HG03558 (cell line): Measurements from ENCODE around the gene ADCYAP1R1.

Experiments
- ATAC-seq: cut with Tn5 transposase; IDR thresholded peaks from one replicate; pipeline ENCODE4 v1.9.1; 2021; ENCODE audit warnings: moderate number of reproducible peaks; ENCODE audit not compliant: unreplicated experiment; ENCODE audit errors: extremely low read depth

ADCYAP1R1 gene

DNA sequence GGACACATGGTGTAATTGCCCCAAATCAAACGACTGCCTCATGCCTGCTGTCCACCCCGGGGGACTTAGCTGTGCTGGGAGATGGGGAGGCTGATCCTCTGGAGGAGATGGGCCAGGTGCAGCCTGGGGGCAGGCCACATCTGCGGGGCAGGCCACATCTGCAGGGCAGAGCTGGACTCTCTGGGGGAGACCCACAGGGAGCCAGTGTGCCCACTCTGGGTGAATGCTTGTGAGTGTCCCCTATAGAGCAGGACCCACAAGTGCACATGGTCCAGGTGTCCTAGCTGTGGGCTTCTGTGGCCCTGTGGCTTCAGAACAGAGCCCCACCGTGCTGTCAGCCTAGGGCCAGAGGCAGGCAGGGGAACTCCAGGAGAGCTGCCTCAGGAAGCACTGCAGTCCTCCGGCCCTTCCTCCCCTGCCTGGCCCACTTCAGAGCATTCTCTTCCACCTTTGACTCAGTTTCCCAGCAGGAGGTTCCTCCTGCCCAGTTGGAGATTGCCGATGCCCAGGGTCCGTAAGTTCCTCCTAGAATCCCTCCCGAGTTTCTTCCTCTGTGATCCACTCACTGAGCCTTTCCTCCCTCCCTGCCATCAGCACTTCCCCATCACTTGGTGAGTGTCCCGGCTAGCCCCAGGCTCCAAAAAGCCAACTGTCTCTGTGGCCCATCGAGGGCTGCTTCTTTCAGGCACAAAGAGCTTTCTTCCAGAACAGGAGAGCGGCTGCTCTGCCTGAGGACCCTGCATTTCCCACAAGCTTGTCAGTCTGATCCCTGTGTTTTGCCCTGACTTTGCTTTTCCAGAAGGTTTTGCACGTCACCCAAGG lies 50.3 kb downstream of the ADCYAP1R1 start:
- ATAC-seq: no peak

DNA sequence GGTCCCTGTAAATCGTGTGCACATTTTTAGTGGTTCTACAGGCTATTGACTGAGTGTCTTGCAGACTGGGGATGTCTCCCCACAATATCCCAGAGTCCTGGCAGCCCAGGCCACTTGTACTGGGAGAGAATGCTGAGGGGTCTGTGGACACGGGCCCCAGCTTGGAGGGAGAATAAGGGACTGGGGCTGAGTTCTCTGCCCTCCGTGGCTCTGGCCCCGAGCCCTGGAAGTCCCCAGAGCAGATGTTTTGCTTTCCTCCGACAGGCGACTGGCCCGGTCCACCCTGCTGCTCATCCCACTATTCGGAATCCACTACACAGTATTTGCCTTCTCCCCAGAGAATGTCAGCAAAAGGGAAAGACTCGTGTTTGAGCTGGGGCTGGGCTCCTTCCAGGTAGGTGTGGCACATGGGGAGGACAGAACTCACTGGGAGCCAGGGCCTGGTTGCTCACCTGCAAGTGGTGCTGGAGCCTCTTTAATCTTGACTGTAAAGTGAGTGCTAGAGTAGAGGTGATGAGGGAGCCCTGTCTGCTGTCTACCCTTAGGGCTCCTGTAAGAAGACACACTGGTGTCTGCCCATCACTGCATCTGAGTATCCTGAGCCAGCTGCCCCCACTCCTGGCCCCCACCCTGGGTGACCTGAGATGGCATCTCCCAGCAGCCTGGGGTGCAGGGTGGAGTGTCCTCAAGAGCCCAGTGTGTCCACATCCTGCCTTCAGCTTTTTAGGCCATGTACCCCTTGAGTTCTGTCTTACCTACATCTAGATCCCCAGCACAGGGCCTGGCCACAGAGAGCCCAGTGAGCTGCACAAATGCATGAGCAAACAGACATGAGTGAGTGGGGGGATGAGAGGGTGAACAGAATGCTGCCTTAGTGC lies 51.1 kb downstream of the ADCYAP1R1 start:
- ATAC-seq: no peak

DNA sequence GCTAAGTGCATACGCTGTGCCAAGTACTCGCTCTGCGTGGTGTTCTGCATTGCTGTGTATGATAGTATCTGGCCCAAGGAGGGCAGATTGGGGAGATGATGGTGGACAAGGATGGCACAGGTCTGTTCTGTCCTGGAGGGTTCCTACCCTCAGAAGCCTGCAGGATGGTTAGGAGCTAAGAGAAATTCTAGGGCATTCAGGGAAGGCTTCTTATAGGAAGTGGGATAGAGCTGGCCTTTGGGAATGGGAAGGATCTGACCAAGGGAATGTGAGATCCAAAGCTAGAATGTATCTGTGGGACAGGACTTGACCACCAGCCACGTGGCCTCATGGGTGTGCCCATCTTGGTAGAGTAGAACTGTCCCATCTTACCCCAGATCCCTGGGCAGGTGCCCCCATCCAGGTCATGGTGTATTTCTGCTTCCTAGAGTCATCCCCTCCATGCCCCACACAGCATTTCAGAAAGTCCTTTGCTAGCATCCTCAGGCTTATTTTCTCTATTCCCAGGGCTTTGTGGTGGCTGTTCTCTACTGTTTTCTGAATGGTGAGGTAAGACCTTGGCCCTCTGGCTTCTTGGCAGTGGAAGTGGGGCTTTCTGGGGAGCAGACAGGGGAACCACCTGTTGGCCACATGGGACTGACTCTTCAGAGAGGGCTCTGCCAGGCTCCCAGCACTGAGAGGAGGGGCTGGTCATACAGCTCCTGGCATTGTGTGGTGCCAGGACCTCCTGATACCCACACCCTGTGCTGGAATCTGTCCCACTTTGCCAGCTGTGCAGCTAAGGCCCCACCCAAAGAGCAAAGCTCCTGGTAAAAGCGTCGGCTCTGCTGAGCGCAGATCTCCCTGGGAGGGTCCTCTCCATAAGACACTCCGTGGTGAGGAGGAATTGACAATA lies 52.5 kb downstream of the ADCYAP1R1 start:
- no peak for ATAC-seq

DNA sequence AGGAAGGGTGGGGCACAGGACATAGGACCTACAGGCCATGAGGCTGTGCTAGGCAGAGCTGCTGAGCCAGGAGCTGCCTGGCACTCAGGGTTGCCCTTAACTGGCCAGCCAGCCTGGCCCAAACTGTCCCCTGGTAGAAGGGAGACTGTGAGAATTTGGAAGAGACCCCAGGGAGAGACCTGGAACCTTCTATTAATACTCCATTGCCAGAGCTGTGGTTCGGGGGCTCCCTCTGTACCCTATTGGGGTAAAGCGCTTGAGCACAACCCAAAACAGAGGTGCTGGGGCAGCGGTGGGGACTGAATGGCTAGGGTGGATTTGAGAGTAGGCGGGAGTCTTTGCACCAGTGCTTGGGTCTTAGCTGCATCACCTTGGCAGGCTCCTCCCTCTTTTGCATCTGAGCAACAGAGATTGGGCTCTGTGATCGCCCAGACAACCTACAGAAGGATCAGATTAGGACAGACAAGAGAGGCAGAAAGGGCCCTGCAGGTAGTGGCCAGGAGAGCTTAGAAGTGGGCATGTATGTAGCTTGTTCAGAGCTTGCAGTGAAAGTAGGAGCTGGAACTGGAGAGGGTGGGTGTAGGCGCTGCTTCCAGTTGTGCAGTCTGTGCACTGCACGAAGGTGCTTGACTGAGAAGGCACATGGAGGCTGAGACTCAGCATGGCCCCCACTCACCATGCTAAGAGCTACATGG lies 53.3 kb downstream of the ADCYAP1R1 start:
- ATAC-seq: no peak

DNA sequence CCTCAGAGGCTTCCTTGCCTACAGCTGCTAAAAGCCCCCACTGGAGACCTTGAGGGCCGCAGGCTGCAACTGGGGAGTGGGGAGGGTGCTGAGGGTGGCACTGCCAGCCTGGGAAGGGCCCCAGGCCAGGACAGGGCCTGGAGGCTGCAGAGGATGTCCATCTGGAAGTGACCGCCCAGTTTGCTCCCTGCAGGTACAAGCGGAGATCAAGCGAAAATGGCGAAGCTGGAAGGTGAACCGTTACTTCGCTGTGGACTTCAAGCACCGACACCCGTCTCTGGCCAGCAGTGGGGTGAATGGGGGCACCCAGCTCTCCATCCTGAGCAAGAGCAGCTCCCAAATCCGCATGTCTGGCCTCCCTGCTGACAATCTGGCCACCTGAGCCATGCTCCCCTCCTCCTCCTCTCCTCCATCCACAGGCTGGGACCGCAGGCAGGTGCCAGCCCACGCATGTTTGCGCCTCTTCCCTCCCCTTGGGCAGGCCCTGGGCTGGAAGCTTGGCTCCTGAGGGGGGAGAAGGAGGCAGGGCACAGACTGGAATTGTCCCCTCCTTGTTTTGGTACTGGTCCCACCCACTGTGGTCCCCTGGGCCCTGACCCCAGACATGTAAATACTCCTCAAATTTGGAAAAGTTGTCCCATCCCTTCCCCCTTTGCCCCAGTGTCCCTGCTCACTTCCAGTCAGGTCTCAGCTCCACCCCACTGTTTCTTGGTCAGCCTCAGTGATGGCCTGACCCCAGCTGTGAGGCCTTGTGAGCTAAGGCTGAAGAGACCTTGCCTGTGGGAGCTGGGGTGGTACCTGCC lies 54.4 kb downstream of the ADCYAP1R1 start:
- ATAC-seq: no peak

DNA sequence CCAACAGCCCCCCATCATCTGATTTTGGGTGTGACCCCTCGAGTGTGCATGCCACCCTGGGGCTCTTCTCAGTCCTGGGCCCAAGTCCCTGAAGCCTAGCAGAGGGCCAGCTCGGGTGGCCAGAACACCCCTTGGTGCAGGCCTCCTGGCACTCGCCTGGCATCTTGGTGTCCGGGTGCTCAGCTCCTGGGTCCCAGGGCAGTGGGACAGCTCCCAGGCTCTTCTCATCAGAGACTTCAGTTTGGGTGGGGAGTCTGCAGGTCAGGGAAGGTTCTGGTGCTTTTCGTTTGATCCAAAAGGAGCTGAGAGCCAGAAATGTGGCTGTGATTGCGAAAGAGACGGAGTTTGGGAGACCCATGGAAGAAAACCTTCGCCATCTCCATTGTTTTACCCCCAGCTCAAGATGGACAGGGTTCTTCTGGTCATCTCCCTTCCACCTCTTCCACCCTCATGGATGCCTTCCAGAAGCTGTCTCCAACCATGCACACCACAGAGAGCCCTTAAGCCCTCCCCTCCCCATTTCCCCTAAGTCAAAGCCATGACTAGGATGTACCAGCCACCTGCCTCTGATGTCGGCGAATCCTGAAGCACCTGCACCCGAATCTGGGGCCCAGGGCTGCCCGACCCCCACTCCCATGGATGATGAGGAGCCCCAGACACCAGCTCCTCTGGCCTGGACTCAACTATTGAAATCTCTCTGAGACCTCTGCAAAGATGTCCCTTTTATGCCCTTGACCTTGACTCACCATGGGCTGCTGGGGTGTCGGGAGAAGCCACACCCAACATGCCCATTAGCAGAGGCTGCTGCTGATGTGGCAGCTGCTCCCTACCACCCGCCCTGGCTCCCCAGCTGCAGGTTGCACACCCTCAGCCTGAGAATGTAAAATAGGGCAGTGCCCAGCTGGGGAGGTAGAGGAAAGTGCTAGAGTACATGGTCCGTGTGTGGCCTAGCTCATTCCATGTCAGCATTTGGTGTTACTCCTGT lies 55.3 kb downstream of the ADCYAP1R1 start:
- no peak for ATAC-seq

DNA sequence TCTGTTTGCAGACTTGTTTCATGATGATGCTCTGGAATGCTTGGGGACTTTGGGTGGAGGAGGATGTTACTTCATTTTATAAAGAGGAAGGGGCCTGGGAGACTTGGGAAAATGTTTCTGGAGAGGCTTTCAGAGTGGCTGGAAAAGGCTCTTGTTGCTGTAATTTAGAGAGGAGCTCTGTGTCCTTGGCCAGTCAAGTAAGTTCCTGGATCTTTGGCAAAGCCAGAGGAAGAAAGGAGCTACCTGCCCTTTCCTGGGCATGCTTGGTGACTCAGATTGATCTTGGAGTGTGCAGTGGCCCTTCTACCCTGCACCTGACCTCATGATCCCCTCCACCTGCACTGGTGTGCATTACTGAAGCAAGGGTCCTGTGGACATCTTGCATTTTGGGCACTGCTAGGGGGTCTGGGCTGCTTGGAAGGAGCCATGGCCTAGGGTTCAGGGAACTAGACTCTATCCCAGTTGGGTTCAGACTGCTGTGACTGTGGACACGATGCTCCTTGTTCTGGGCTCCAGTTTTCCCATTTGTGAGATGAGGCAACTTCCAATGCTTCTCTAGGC lies 56.1 kb downstream of the ADCYAP1R1 start:
- ATAC-seq: no peak

DNA sequence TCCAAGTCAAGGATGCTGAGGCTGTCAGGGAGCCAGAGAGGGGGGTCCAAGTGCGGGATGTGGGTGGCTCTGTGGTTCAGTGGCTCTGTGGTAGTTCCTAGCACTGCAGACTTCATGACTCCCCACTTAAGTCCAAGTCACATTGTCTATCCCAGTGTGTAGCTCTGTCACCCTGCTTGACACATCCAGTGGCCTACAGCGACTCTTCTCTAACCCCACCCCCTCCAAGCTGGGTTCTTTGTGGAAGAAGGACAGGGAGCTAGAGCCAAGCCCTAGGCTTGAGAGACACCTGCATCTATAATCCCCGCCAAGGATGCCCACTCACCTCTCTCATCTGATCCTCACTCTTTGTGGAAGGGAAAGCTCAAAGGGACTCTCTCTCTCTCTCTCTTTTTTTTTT lies 57.6 kb downstream of the ADCYAP1R1 start:
- no peak for ATAC-seq

DNA sequence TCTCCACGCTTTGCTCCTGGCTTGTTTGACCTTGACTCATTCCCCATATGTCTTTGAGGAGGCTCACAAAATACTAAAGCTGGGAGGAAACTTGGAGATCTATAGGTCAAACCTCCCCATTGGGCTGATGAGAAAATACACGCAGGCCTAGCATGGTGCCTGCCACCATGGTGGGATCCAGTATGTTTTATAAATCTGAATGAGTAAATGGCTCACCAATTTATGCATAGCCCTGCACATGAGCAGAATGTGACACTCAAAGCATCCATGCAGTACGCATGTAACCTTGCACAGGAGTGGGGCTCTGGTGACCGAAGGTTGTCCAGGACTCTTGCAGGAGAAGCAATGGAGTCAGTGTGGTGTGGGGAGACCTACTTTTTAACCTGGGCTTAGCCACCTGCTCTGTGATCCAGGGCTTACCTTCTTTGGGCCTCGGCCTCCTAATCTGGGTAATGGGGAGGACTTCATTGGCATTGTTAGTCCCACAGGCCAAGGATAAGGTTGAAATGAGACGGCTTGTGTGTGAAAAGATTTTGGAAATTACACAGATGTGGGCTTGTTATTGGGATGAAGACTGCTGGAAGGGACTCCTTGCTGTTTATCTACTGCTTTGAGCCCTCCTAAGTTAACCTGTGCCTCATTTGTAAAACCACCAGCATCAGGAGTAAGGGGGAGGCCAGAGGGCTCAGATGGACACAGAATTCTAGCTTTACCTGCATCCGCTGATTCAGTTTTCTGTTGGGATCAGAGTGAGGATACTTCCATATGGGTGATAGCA lies 58.4 kb downstream of the ADCYAP1R1 start:
- ATAC-seq: no peak

DNA sequence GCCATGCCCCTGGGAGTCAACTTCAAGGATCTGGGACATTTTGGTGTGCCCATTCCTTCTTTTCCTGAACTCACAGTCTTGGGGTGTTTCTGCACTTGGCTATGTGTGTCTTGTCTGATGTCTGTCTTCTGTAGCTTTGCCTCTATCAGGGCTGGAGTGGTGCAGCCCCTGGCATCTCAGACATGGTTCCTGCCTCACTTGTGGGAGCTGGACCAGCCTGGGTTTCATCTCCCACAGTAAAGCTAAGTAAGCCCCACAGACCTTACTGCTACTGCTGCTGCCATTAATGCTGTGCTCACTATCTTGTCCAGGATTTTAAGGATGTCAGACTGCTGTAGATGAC lies 59.0 kb downstream of the ADCYAP1R1 start:
- no peak for ATAC-seq

DNA sequence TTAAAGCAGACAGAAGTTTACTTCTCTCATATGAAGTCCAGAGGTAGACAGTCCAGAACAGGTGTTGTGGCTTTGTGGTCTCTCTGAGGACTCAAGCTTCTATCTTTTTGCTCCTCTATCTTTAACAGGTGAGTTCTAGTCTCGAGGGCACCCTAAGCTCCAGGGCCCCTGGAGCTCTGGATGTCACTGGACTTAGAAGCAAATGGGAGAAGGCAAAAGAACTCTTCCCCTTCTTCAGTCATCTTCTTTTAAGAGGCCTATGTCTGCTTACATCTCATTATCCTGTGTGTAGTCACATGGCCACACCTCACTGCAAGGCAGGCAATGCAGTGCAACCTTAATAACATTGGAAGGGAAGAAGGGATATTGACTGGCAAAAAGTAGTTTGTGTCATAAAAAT lies 61.6 kb downstream of the ADCYAP1R1 start:
- no peak for ATAC-seq

DNA sequence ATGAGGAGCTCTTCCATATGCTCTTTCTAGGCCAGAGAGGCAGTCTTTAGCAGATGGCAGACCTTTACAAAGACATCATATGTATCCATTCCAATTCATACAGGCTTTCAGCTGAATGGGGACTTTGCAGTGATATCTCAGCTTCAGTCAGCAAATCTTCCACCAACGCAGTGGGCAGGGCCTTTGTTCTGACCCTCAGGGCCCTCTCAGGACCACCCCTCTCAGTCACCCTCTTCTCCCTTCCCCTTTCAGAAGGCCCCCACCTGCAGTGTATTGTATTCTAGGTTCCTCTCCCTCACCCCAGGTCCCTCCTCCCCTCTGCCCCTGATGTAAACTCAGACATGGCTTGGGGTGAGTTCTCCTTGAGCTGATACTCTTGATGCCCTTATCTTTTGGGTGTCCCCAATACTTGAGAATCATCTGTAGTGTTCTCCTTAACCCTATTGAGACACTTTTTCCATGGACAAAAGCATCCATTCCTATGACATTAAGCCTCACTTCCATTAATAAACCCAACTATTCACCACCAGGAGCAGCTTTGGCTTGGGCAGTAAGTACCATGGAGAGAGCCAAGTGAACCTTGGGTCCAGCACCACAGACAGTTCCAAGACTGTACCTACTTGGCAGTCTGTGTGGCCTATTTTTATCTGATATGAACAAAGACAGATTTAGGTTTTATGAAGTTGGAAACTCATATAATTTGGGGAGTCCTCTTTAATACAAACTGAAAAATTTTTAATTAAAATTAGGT lies 62.7 kb downstream of the ADCYAP1R1 start:
- no peak for ATAC-seq

DNA sequence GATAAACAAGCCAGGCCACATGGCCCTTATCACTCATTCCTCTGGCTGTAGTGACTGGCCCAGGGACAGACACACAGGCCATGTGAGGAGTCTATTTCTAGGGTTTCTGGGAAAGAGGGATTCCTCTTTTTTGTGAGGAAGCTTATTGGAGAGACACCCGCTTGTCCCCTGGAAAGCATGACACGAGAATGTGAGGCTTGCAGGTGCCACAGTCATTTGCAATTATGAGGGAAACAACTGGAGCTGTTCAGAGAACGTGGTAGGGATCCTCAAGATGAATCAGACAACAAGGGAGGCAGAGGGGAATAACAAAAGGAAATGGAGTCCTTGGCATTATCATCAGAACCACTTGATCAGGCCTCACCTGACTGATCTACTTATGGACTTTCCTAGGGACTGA lies 64.5 kb downstream of the ADCYAP1R1 start:
- ATAC-seq: no peak

DNA sequence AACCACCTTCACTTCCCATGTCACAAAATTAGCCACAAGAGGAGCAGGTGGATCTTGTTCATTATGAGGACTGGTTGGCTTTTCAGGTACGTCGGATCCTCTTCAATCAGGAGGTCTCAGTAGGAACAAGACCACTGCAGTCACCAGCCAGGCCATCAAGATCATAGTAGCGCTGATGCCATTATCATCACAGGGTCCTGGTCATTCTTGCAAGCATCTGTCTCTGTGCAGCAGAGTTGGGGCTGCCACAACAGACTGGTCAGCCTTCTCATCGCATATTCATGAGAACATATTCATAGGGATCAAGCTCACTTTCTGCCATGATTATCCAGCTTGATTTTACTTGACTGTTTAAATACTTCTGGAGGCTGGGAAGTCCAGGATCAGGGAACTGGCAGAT lies 67.1 kb downstream of the ADCYAP1R1 start:
- no peak for ATAC-seq

DNA sequence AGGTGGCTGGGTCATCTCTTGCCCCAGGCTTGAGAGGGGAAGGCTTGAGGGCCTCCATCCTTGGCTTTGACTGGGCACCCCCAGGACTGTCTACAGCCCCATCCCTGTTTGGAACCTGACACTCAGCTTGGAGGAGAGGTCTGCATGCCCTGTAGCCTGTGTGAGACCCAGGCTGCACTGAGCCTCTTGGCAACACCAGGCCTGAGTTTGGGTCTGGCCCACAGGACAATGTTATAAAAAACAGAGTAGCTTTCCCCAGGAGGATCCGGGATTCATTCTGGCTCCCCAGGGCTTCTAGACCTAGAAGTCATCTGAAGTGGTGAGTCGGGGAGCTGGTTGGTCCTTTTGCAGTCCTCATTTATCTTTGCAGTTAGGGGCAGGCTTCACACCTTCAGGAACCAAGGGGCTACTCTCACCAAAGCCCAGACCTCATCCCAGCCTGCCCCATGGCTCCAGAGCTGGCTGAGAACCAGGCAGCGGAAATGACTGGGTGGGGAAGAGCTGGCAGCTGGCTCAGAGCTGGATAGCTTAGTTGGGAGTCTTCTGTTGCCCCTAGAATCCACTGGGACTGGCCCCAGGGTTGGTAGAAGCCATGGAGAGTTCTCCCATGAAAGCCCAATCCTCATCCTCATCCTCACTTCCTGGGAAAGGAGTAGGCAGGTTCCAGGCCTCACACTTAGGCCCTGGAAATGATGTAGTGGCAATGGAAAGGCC lies 68.8 kb downstream of the ADCYAP1R1 start:
- no peak for ATAC-seq

DNA sequence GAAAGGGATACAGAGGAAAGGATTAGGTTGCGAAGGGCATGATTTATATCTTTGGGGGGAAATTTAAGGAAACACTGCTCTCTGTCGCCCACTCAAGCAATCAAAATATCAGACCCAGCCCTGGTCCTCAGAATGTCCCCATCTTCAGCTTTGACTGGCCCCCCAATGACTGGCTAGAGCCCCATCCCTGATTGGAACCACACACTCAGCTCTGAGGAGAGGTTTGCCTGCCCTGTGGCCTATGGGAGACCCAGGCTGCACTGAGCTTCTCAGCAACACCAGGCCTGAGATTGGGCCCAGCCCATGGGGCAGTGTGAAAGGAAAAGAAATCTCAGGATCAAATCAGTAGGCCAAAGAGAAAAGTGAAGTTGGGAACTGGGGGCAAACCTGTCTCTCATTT lies 69.5 kb downstream of the ADCYAP1R1 start:
- no peak for ATAC-seq
